Kidney (tissue), 14 donors: ENCODE measurements around the gene MYOZ1. TPM values are rescaled to one million over a fixed set of nuclear protein-coding genes. Genes with fewer than 3 reads are reported as not detected.
"Not testable (repeated sequence)": the region's sequence is repeated elsewhere in the genome, so short reads cannot be mapped to it uniquely, and the experiment has no call there.

Experiments used
- DNase-seq, 5 donors: peaks; one replicate each; pipeline ENCODE4 v3.0.0-alpha.2; 2013 to 2020
- FAIRE-seq: peaks from 2 replicates; lab custom pipeline; 2012; peaks lifted over from hg19 to GRCh38; lab: Jason Lieb, UNC
- H3K27ac ChIP-seq, 2 donors: one replicate each; pipeline ENCODE4 v1.7.0; 2013; ENCODE audit warnings: low read depth in 2 of 2, low read length in 2 of 2, inconsistent platforms in 1 of 2
- H3K27me3 ChIP-seq: one replicate; pipeline ENCODE4 v1.7.1; 2013; ENCODE audit warnings: low read length, inconsistent platforms; ENCODE audit not compliant: control insufficient read depth, insufficient read depth
- H3K36me3 ChIP-seq, 3 donors: one replicate each; pipeline versions ENCODE4 v1.7.0 to v1.7.1; 2013; ENCODE audit warnings: low read length in 3 of 3, control low read depth in 1 of 3, inconsistent platforms in 1 of 3; ENCODE audit not compliant: insufficient read depth in 3 of 3, control insufficient read depth in 2 of 3
- H3K4me1 ChIP-seq, 3 donors: one replicate each; pipeline versions ENCODE4 v1.7.0 to v1.7.1; 2013; ENCODE audit warnings: low read length in 3 of 3, inconsistent platforms in 1 of 3, low read depth in 1 of 3; ENCODE audit not compliant: control insufficient read depth in 2 of 3, insufficient read depth in 2 of 3
- H3K4me3 ChIP-seq, 3 donors: one replicate each; pipeline versions ENCODE4 v1.7.0 to v1.8.1; 2013; ENCODE audit warnings: low read length in 3 of 3, control low read depth in 1 of 3, inconsistent platforms in 1 of 3
- H3K9ac ChIP-seq, 3 donors: one replicate each; pipeline versions ENCODE4 v1.7.0 to v1.7.1; 2013; ENCODE audit warnings: low read length in 3 of 3, control low read depth in 1 of 3, inconsistent platforms in 1 of 3
- H3K9me3 ChIP-seq, 3 donors: one replicate each; pipeline versions ENCODE4 v1.7.0 to v1.7.1; 2013; ENCODE audit warnings: low read length in 3 of 3, control low read depth in 1 of 3, inconsistent platforms in 1 of 3; ENCODE audit not compliant: control insufficient read depth in 2 of 3, insufficient read depth in 1 of 3
- CTCF ChIP-seq: IDR thresholded peaks from 3 replicates; pipeline ENCODE4 v1.5.1; 2012; ENCODE audit warnings: mild to moderate bottlenecking, moderate library complexity, borderline replicate concordance; ENCODE audit not compliant: insufficient read depth; ENCODE audit errors: extremely low read depth
- intact Hi-C: fragments of 100-400 bp; cut with DNase I; formaldehyde crosslinking; loops from one replicate; pipeline ENCODE4 v1.11.1; 2022
- polyA plus RNA-seq: library from polyadenylated mRNA; stranded (reverse); fragments of 350-450 nt; fragmentation: Illumina TruSeq; extraction: RNeasy Lipid Tissue Mini Kit (QIAGEN cat#74804); gene quantifications from one replicate; pipeline ENCODE4 v1.2.3, GENCODE V29; 2014; ENCODE audit warnings: low read depth, low replicate concordance; ENCODE audit not compliant: insufficient read depth
- total RNA-seq: library from RNA; stranded (reverse); fragmentation: NEBNext Ultra II Directional; extraction: Animal tissue kit (Norgen Biotek cat#: 25700); gene quantifications from one replicate; pipeline ENCODE4 v1.2.1, GENCODE V29; 2021
- donor health status: control.
- donor health status: control.
- donor health status: control.
- donor health status: control.
- donor health status: control.
- donor health status: DM: yes; HTN: yes; CAD: no.
- donor health status: Normal renal cell carcinoma (clear cell type).

MYOZ1 gene
- total and polyA plus RNA-seq, 2 donors from 2014 or later: 3.5 to 9.2 TPM

- FAIRE-seq (no peak), DNase-seq (peak; percentile 96 to 99 (median 97))
- peak overlapping the region; percentile 89 to 90 for H3K27ac ChIP-seq
- no peaks in the 10 kb centered on the region for H3K36me3 ChIP-seq
- peak overlapping the region; percentile 77 to 100 (median 97) for H3K4me3 ChIP-seq
- no peaks in the 10 kb centered on the region for H3K4me1 ChIP-seq
- peak overlapping the region; percentile 81 to 100 (median 99) for H3K9ac ChIP-seq
- TF ChIP-seq CTCF: no peak
- no peaks in the 10 kb centered on the region for H3K27me3 ChIP-seq
- H3K9me3 ChIP-seq: no peaks in the 10 kb centered on the region
- intact Hi-C loops: no loop called here
These were observed 15.2 kb downstream of the MYOZ1 start for GRCh38 chr10:73625884-73626752.

GRCh38 chr10:73625004-73625883, 16.0 kb downstream of the MYOZ1 start:
- Histone ChIP-seq H3K4me1 (no peaks in the 10 kb centered on the region), H3K4me3 (peak overlapping the region; percentile 81 to 100 (median 93)), H3K27ac (peak overlapping the region; percentile 56 to 89), H3K9me3 (no peaks in the 10 kb centered on the region), H3K9ac (peak overlapping the region; percentile 65 to 94 (median 92)), H3K27me3 (no peaks in the 10 kb centered on the region), H3K36me3 (no peaks in the 10 kb centered on the region)
- DNase-seq (peak in 4 of 5 donors; percentile 52 to 80 (median 76)), FAIRE-seq (no peak)
- intact Hi-C loops: no loop called here
- no peak for TF ChIP-seq CTCF

- no peak for TF ChIP-seq CTCF
- Histone ChIP-seq H3K9ac (no peak overlapping the region), H3K4me1 (no peaks in the 10 kb centered on the region), H3K36me3 (no peaks in the 10 kb centered on the region), H3K4me3 (no peak overlapping the region), H3K9me3 (no peaks in the 10 kb centered on the region), H3K27me3 (no peaks in the 10 kb centered on the region), H3K27ac (no peak overlapping the region)
- DNase-seq (peak in 1 of 5 donors; percentile 16), FAIRE-seq (no peak)
- intact Hi-C loops: no loop called here
These were observed 18.2 kb downstream of the MYOZ1 start for GRCh38 chr10:73623056-73623455.

- H3K9ac ChIP-seq, H3K36me3 ChIP-seq, DNase-seq, H3K4me3 ChIP-seq, H3K27me3 ChIP-seq, FAIRE-seq, H3K4me1 ChIP-seq, H3K27ac ChIP-seq, H3K9me3 ChIP-seq, intact Hi-C loops: not testable (repeated sequence)
These were observed 20.3 kb downstream of the MYOZ1 start for GRCh38 chr10:73620974-73621373.

- FAIRE-seq, H3K36me3 ChIP-seq, H3K9me3 ChIP-seq, H3K4me1 ChIP-seq, DNase-seq, H3K9ac ChIP-seq, H3K4me3 ChIP-seq, intact Hi-C loops, H3K27me3 ChIP-seq, H3K27ac ChIP-seq: not testable (repeated sequence)
These were observed 24.1 kb downstream of the MYOZ1 start for GRCh38 chr10:73617143-73617542.
